ENCODE data around the gene PTTG1IP. TPM values are rescaled to one million over a fixed set of nuclear protein-coding genes. Genes with fewer than 3 reads are reported as not detected.
"Not testable (repeated sequence)": the region's sequence is repeated elsewhere in the genome, so short reads cannot be mapped to it uniquely, and the experiment has no call there.

Gene PTTG1IP
- total and polyA plus RNA-seq, 3 donors from 2014 or later: 171 to 195 (median 190) TPM

DNA sequence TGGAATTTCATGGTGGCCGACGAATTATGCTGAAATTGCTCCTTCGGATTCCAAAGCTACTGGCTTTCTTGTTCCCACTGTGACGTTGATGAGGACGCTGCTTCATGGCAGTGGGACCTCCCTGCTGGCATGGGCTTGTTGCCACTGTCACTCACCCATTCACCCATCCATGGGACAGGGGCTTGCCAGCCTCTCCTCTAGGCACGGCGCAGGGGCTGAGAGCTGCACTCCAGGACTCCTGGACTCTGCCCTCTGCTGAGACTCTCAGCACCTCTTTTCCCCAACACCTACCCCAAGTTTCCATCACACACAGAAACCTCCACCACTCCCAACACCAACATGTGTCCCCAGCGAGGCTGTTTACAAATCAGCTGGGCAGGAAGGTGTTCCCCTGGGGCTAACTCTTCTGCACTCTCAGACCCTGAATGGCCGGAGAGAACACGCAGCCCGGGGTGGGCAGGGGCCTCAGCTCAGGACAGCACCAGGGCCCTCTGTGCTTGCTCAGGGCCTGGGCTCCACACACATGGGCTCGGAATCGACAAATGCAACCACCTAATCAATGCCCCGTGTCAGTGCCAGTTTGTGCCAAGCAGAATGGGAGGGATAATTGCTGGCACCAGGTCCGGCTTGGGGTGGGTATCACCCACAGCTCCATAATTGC lies 44.1 kb upstream of the PTTG1IP start:
- no peak overlapping the region for H3K27ac ChIP-seq
- no peaks in the 10 kb centered on the region for H3K4me1 ChIP-seq
- intact Hi-C loops (cut with DNase I; ENCODE audit: low total_unique reads): no loop called here
- 86% methylated on average over 15 of the region's 15 CpGs for WGBS, 2 donors
- H3K27me3 ChIP-seq: no peaks in the 10 kb centered on the region
- no peak overlapping the region for H3K4me3 ChIP-seq
- DNase-seq: no peak
- H3K36me3 ChIP-seq (ENCODE audit: low read depth, missing control alignments): no peaks in the 10 kb centered on the region
- TF ChIP-seq POLR2A (IDR thresholded peaks at IDR 0.05) (no peak), CTCF (IDR thresholded peaks at IDR 0.05) (no peak)
- H3K9me3 ChIP-seq: no peaks in the 10 kb centered on the region

- no peak for DNase-seq
- intact Hi-C loops (cut with DNase I; ENCODE audit: low total_unique reads): no loop called here
Observed at GRCh38 chr21:44916965-44917364, 43.5 kb upstream of the PTTG1IP start.

DNA sequence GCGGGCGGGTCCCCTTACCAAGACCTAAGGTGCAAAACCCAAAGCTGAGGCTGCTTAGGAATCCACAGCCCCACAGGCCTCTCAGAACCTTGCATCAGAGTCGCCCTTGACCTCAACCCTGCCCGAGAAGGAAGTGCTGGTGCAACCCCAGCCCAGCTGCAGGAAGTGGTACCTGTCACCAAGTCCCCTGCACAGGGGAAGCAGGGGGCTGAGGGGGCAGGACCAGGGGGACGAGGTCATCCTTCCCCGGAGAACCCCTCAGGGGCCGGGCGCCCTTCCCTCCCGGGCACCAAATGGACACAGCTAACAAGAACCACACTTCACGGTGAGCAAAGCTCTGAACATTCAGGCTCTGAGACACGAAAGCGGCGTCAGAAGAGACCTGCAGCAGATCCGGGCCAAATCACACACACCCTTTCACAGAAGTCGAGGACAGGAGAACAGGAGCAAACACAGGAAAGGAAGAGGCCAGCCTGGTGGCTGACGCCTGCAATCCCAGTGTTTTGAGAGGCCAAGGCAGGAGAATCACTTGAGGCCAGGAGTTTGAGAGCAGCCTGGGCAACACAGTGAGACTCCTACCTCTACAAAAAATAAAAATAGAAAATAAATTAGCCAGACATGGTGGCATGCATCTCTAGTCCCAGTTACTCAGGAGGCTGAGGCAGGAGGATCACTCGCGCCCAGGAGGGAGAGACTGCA lies 40.8 kb upstream of the PTTG1IP start:
- TF ChIP-seq CTCF (IDR thresholded peaks at IDR 0.05): no peak
- TF ChIP-seq POLR2A (IDR thresholded peaks at IDR 0.05): no peak

More at GRCh38 chr21:44916965-44917364, 43.5 kb upstream of the PTTG1IP start:
- Histone ChIP-seq H3K27ac (no peak overlapping the region), H3K27me3 (no peaks in the 10 kb centered on the region), H3K4me3 (no peak overlapping the region), H3K36me3 (ENCODE audit: low read depth, missing control alignments) (no peaks in the 10 kb centered on the region), H3K4me1 (no peaks in the 10 kb centered on the region), H3K9me3 (no peaks in the 10 kb centered on the region)
- 66 to 76% methylated on average over 7 of the region's 7 CpGs for WGBS, 2 donors
- TF ChIP-seq POLR2A (IDR thresholded peaks at IDR 0.05): no peak
- TF ChIP-seq CTCF (IDR thresholded peaks at IDR 0.05): no peak

DNA sequence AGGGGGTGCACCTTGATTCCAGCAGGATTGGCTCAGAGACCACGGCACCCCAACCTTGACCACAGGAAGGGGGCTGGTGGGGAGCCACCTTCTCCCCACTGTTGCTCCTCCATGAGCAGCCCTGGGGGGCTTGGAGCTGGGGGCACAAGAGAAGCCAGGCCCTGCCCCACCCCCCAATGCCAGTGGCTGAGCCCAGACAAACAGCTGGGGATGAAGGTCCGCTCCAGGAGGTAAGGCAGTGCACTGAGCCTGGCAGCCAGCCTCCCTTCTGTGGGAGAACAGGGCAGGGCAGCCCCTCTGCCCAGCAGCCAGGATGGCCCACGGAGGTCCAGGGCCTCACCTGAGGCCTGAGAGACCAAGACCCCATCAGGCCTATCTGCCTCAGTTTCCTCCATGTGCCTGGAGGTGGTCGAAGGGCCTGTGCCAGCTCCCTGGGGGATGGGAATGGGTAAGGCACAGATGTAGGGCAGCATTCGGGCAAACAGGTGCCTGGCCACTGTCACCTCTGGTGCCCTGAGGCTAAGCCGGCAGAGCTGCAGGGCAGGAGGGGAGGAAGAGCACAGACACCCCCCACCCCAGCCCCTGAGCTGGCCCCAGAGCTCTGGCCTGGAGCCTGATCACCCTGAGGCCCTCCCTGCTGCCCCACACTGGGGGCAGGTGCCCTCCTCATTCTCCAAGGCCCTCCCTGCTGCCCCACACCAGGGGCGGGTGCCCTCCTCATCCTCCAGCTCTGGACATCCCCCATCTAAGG lies 40.1 kb upstream of the PTTG1IP start:
- DNase-seq: no peak
- no peaks in the 10 kb centered on the region for H3K9me3 ChIP-seq
- H3K36me3 ChIP-seq (ENCODE audit: low read depth, missing control alignments): no peaks in the 10 kb centered on the region
- intact Hi-C loops (cut with DNase I; ENCODE audit: low total_unique reads): no loop called here
- H3K4me1 ChIP-seq: peaks cover 11% of the 10 kb centered on the region
- H3K27me3 ChIP-seq: no peaks in the 10 kb centered on the region
- no peak overlapping the region for H3K27ac ChIP-seq
- TF ChIP-seq POLR2A (IDR thresholded peaks at IDR 0.05) (no peak), CTCF (IDR thresholded peaks at IDR 0.05) (no peak)
- H3K4me3 ChIP-seq: no peak overlapping the region
- 80 to 91% methylated on average over 1 to 6 of the region's 7 CpGs for WGBS, 2 donors

More for the DNA sequence above, 40.8 kb upstream of the PTTG1IP start:
- H3K36me3 ChIP-seq (ENCODE audit: low read depth, missing control alignments): no peaks in the 10 kb centered on the region
- DNase-seq: no peak
- no peaks in the 10 kb centered on the region for H3K9me3 ChIP-seq
- 90 to 95% methylated on average over 9 to 18 of the region's 18 CpGs for WGBS, 2 donors
- H3K4me3 ChIP-seq: no peak overlapping the region
- H3K4me1 ChIP-seq: peaks cover 11% of the 10 kb centered on the region
- no peaks in the 10 kb centered on the region for H3K27me3 ChIP-seq
- intact Hi-C loops (cut with DNase I; ENCODE audit: low total_unique reads): no loop called here
- no peak overlapping the region for H3K27ac ChIP-seq

GRCh38 chr21:44912506-44913412 lies 39.3 kb upstream of the PTTG1IP start:
- H3K4me3 ChIP-seq; H3K9me3 ChIP-seq; H3K27me3 ChIP-seq; DNase-seq; H3K27ac ChIP-seq; intact Hi-C loops (cut with DNase I; ENCODE audit: low total_unique reads); H3K36me3 ChIP-seq (ENCODE audit: low read depth, missing control alignments): not testable (repeated sequence)
- 79 to 90% methylated on average over 4 to 20 of the region's 25 CpGs for WGBS, 2 donors
- peaks cover 11% of the 10 kb centered on the region for H3K4me1 ChIP-seq

Data from testis (tissue), 3 donors.